HG03439 (cell line): ENCODE data around the gene CREM.

ENCODE experiments used
- ATAC-seq: cut with Tn5 transposase; IDR thresholded peaks from one replicate; pipeline ENCODE4 v1.9.1; 2021; ENCODE audit warnings: mild to moderate bottlenecking, moderate library complexity; ENCODE audit not compliant: unreplicated experiment

Gene CREM

GRCh38 chr10:35218339-35218955, 91.8 kb downstream of the CREM start:
- peak; percentile 49 for ATAC-seq

- no peak for ATAC-seq
These were observed 92.6 kb downstream of the CREM start for GRCh38 chr10:35219292-35219691.

GRCh38 chr10:35219891-35220890, 93.5 kb downstream of the CREM start:
- ATAC-seq = no peak

GRCh38 chr10:35223016-35223415, 96.4 kb downstream of the CREM start:
- ATAC-seq = no peak

- ATAC-seq = no peak
These were observed 97.5 kb downstream of the CREM start for GRCh38 chr10:35224045-35224740.

- ATAC-seq = no peak
These were observed 98.6 kb downstream of the CREM start for GRCh38 chr10:35225204-35225603.

- no peak for ATAC-seq
These were observed 99.9 kb downstream of the CREM start for GRCh38 chr10:35226507-35226906.

GRCh38 chr10:35228058-35228457, 101.4 kb downstream of the CREM start:
- no peak for ATAC-seq

GRCh38 chr10:35231646-35232045, 105.0 kb downstream of the CREM start:
- no peak for ATAC-seq

GRCh38 chr10:35232527-35232926, 105.9 kb downstream of the CREM start:
- no peak for ATAC-seq

GRCh38 chr10:35234073-35234472, 107.4 kb downstream of the CREM start:
- ATAC-seq = no peak

- ATAC-seq = no peak
These were observed 110.1 kb downstream of the CREM start for GRCh38 chr10:35236739-35237138.

- ATAC-seq = no peak
These were observed 111.3 kb downstream of the CREM start for GRCh38 chr10:35237766-35238512.

- ATAC-seq = no peak
These were observed 117.9 kb downstream of the CREM start for GRCh38 chr10:35244549-35244948.

GRCh38 chr10:35246770-35247343, 120.2 kb downstream of the CREM start:
- no peak for ATAC-seq

GRCh38 chr10:35251373-35252100, 124.9 kb downstream of the CREM start:
- ATAC-seq = no peak

- no peak for ATAC-seq
These were observed 130.7 kb downstream of the CREM start for GRCh38 chr10:35257057-35257983.

- no peak for ATAC-seq
These were observed 133.2 kb downstream of the CREM start for GRCh38 chr10:35259769-35260397.
